Activated CD4-positive, alpha-beta T cell treated with anti-CD3 and anti-CD28 coated beads, Interleukin-2, amount 50 U/mL, for 24 hours (primary cell): ENCODE results near the gene SDF4.
"Not testable (repeated sequence)": the region's sequence is repeated elsewhere in the genome, so short reads cannot be mapped to it uniquely, and the experiment has no call there.

ENCODE experiments used
- DNase-seq, 2 donors: peaks; one replicate each; pipeline ENCODE4 v3.0.0-alpha.2; 2020; ENCODE audit warnings: low read depth in 1 of 2, low spot score in 1 of 2

Gene SDF4

DNA sequence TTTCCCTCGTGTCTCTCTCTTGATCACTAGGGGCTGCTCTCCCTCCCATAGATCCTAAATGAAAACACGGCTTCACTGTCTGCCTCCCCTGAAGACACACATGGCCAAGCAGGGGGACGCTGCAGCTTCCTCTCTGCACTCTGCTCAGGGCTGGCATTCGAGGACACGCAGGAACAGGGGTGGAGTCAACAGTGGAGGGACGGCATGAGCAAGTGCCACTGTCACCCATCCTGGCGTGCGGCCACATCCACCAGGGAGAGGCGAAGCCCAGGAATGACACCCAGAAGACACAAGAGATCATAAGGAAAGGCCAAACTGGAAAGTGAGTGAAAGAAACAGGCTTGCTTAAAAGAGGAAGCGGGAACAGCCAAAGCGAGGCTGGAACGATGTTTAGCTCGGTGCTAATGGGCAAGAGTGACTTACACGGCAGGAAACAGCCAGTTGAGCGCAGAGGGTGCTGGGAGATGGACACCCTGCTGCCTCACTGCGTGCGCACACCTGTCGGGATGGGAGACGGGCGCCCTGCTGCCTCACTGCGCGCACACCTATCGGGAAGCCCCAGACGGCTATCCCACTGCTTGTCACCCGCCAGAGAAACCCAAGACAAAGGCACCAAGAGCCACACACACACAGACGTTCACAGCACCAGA, 28.3 kb upstream of the SDF4 start:
- DNase-seq = no peak

- DNase-seq = no peak
These were observed 27.7 kb upstream of the SDF4 start for GRCh38 chr1:1259540-1259939.

DNA sequence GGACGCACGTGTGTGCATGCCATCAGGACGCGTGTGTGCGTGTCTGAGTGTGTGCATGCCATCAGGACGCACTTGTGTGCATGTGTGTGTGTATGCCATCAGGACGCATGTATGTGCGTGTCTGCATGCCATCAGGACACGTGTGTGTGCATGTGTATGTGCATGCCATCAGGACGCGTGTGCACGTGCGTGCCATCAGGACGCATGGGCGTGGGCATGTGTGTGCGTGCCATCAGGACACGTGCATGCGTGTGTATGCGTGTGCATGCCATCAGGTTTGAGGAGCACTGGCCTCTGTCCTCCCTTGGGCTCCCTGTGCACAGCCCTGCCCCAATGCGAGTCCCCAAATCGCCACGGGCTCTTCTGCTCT, 27.3 kb upstream of the SDF4 start:
- DNase-seq = no peak

- DNase-seq = no peak
These were observed 25.4 kb upstream of the SDF4 start for GRCh38 chr1:1256956-1257871.

GRCh38 chr1:1255611-1256010, 23.8 kb upstream of the SDF4 start:
- DNase-seq = no peak

DNA sequence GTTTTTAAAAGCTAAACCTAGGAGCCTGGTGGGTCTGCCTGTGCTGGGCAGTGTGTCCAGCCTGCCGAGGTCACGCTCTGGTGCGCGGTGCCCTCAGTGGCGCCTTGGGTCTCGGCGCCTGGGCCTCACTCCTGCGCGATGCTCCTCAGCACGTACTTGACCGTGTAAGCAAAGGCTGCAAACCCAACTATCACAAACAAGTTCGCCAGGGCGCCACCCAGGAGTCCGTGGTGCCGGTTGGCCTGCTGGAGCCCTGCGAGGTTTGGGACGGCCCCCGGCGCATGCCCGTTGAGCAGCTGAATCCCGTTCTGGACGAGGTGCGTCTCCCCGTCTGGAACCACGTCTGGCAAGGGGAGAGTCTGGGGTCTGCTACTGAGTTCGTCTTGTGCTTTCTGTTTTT, 23.3 kb upstream of the SDF4 start:
- no peak for DNase-seq

DNA sequence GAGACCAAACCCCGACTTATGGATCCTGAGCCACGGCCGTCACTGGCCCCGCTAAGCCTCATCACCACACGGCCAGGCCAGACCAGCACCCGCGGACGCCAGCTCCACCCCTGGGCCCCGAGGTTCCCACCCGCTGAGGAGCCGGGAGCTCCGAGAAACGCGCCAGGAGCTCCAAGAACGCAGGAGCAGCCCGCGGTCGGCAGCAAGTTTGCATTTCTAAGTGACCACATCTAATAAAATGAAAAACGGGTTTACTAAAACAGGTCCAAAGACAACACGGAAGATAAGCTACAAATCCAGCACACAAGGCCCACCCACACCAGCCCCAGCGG, 22.8 kb upstream of the SDF4 start:
- no peak for DNase-seq

DNA sequence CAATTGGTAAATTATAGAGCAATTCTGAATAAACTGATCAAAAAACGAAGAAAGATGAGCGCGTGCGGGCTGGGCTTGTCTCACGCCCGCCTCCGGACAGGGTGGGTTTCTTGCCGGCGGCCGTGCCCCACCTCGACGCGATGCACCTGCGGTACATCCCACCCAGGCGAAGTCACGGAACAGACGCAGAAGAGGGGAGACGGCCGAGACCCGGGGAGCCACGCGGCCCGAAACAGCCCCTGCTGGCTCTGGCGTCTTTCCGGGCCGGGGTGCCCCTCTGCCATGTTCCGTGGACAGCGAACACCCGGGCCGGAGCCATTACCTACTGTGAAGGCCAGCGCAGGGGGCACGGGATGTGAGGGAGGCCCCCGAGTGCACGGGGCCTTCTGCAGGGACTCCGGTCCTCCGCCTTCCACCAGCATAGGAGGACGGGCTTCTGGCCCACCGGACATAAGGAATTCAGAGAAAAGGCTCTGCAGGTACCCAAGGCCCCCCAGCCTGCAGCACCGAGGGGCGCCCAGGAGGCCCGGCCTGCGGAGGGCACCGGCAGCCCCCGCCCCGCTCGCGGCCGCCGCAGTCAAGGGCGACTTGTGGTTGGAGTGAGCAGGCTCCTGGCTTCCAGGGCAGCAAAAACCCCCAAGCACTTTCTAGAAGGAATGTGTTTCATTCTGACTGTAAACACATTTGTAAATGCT, 22.3 kb upstream of the SDF4 start:
- DNase-seq = no peak

DNA sequence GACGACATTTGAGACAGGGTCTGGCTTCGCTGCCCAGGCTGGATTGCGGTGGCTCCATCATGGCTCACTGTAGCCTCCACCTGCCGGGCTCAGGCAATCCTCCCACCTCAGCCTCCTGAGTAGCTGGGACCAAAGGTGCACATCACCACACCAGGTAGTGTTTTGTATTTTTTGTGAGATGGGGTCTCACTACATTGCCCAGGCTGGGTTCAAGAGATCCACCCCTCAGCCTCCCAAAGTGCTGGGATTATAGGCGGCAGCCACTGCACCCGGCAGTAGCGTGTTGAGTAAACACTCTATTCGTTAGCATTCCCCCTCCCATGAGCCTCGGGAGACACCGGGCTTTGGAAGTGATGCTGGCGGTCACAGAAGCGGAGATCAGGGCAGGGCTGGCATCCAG, 21.5 kb upstream of the SDF4 start:
- DNase-seq = no peak

DNA sequence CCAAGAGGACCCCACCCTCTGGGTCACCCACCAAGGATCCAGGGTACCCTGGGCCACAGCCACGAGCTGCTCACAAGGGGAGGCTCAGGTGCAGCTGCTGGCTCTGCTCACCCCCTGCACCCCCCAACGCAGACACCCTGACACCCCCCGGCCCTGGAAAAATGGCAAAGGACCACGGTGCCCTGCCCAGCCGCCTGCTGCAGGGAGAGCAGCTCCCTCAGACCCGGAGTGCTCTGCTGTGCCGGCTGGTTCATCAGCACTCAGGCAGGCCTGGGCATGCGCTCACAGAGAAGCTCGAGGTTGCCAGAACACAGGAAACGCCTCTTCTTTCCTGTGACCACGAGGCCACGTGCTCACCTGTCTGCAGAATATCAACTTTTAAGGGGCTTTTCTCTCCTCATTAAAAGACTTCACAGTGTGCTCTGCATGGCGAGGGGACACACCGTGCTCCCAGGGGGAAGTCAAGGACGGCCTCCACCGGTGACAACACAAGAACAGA, 19.0 kb upstream of the SDF4 start:
- DNase-seq = peak; percentile 24 to 49

DNA sequence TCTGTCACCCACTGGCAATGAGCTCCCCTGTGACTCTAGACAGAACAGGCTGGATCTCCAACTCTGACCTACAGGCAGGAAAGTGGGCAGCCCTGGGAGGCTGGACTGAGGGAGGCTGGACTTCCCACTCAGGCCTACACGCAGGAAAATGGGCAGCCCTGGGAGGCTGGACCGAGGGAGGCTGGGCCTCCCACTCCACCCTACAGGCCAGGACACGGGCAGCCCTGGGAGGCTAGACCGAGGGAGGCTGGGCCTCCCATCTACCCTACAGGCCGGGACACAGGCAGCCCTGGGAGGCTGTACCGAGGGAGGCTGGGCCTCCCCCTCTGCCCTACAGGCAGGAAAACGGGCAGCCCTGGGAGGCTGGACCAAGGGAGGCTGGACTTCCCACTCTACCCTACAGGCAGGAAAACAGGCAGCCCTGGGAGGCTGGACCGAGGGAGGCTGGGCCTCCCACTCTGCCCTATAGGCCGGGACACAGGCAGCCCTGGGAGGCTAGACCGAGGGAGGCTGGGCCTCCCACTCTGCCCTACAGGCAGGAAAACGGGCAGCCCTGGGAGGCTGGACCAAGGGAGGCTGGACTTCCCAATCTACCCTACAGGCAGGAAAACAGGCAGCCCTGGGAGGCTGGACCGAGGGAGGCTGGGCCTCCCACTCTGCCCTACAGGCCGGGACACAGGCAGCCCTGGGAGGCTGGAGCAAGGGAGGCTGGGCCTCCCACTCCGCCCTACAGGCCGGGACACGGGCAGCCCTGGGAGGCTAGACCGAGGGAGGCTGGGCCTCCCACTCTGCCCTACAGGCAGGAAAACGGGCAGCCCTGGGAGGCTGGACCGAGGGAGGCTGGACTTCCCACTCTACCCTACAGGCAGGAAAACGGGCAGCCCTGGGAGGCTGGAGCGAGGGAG, 16.5 kb upstream of the SDF4 start:
- DNase-seq = not testable (repeated sequence)

GRCh38 chr1:1247341-1247913, 15.6 kb upstream of the SDF4 start:
- no peak for DNase-seq

DNA sequence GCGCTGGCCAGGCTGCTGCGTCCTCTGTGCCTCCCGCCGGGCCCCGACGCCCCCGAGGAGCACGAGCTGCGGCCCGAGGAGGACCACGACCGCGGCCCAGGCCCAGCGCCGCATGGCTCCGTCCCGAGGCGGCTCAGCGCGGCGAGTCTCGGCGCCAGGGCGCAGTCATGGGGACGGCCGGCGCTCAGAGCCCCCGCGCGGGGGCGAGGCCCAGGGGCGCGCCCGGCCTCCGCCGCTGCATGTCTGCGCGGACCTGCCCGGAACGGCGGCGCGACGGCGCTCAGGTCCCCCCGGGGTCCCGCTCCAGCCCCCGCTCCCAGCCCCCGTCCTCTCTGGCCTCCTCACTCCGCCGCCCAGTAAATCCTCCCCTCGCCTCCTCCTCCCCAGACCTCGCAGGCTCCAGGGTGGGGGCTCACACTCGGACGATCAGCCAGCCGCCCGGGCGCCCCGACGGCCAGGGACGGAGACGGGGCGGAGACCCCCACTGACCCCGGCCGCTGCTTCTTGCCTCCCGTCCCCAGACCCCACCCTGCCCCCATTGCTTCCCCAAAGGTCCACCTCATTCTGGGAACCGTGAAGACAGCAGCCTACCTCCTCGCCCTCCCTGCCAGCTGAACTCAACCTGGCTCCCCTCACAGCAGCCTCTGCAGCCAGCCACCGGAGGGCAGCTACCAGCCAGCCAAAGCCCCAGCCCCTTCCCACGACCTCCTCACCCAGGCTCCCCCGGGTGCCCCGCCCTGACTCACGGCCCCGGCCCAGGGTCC, 15.0 kb upstream of the SDF4 start, which contains the start of gene C1QTNF12:
Gene C1QTNF12 (minus strand): TSS at position 146 of the 764 bp plus-strand sequence. CDS start 32 bp downstream, at position 114.
- DNase-seq = no peak

GRCh38 chr1:1245817-1246576, 14.2 kb upstream of the SDF4 start:
- DNase-seq = no peak

- no peak for DNase-seq
These were observed 13.5 kb upstream of the SDF4 start for GRCh38 chr1:1245178-1245816.

DNA sequence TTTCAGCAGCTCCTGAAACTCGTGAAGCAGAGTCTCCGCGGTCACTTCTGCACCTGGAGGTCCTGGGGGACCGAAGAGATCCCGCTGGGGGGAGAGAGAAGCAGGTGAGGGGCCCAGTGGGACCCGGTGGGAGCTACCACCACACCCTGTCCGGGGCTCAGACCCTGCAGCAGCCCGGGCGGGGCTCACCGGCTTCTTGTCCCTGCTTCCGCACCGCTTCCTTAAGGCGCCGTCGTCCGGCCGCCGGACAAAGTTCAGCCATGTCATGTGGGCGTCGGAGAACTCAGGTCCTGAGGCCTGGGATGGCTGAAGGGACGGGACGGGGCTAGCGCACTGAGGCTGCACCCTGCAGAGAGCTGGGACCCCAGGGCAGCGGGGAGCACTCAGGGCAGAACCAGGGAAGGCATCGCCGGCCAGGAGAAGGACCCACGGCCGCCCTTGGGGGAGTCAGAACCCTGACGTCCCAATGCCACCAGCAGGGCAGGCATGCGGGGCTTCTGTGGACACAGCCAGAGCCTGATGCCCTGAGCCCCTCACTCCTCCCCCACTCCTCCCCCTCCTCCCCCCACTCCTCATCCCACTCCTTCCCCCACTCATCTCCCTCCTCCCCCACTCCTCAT, 12.5 kb upstream of the SDF4 start:
- DNase-seq = no peak

DNA sequence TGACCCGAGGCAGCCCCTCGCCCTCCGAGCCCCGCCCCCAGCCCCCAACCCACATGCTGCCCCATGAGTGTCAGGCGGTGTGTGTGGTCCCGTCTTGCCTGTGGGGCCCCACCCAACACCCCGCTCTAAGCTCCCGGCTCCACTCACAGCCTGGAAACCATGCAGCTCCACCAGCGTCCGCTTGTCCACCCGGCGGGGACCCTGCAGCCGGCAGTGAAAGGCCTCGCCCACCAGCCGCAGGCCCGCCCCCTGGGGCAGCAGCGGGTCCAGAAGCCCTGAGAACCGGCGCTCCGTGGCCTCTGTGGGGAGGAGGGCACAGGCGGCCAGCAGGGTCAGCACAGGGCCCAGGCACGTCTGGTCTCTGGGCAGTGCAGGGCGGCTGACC, 12.0 kb upstream of the SDF4 start:
- DNase-seq = no peak

GRCh38 chr1:1243266-1243660, 11.5 kb upstream of the SDF4 start:
- no peak for DNase-seq
